Type B pancreatic cell (in vitro differentiated cells): ENCODE results near the gene OR8D2. TPM values are rescaled to one million over a fixed set of nuclear protein-coding genes. Genes with fewer than 3 reads are reported as not detected.

Source experiments
- DNase-seq: peaks from one replicate; pipeline ENCODE4 v3.0.0; 2021; ENCODE audit warnings: mixed read lengths; ENCODE audit not compliant: unreplicated experiment; ENCODE audit errors: extremely low spot score
- H3K27ac Mint-ChIP-seq: 2 replicates; pipeline ENCODE4 v1.8.0; 2021; ENCODE audit warnings: mild to moderate bottlenecking, mixed read lengths
- H3K27me3 Mint-ChIP-seq: 2 replicates; pipeline ENCODE4 v1.8.0; 2021; ENCODE audit warnings: mixed read lengths
- H3K36me3 Mint-ChIP-seq: 2 replicates; pipeline ENCODE4 v1.8.0; 2021; ENCODE audit warnings: mixed read lengths
- H3K4me1 Mint-ChIP-seq: one replicate; pipeline ENCODE4 v1.8.0; 2021; ENCODE audit warnings: mixed read lengths; ENCODE audit not compliant: unreplicated experiment
- H3K4me3 Mint-ChIP-seq: 2 replicates; pipeline ENCODE4 v1.8.0; 2021; ENCODE audit warnings: mild to moderate bottlenecking, mixed read lengths
- H3K9me3 Mint-ChIP-seq: 2 replicates; pipeline ENCODE4 v1.8.0; 2021; ENCODE audit warnings: mixed read lengths
- total RNA-seq: library from RNA; stranded (reverse); gene quantifications from 2 replicates; pipeline ENCODE4 v1.2.1, GENCODE V29; 2021; ENCODE audit warnings: low replicate concordance
- TF ChIP-seq, protein P1 (sequence below): fragments of 200-600 bp; sonication (generic); conservative IDR thresholded peaks from 2 replicates; pipeline ENCODE4 v1.5.0; 2021; ENCODE audit warnings: antibody characterized with exemption, mild to moderate bottlenecking

OR8D2 gene
- total RNA-seq, 1 donor from 2014 or later = not detected

DNA sequence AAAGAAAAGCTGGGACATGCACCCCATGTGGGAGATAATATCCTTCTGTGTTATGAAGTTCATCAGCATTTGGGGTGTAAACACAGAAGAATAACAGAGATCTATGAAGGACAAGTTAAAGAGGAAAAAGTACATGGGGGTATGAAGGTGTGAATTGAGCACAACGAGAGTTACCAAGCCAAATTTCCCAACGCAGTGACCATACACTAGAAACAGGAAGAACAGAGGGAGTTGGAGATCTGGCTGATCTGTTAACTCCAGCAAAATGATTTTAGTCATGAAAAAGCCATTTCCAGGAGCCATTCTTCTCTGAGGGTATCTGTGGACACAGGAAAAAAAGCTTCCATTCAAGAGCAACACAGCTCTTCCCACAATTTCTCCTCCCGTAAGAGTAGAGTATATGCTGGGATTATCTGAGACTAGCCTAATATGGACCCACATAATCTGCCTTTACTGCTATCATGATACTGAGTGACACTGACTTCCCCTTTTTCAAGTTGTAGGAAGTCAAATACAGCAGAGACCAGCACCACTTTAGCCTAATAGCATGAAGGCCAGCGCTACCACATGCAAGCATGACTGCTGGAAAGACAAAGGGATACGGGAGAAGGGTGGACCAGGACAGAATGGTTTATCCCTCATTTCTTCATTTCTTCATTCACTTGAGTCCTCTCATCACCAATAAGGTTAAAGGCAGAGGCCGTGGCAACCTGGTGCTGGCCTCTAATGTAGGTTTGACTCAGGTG lies 19.6 kb upstream of the OR8D2 start:
- no peak for DNase-seq
- TF ChIP-seq, protein P1, sequence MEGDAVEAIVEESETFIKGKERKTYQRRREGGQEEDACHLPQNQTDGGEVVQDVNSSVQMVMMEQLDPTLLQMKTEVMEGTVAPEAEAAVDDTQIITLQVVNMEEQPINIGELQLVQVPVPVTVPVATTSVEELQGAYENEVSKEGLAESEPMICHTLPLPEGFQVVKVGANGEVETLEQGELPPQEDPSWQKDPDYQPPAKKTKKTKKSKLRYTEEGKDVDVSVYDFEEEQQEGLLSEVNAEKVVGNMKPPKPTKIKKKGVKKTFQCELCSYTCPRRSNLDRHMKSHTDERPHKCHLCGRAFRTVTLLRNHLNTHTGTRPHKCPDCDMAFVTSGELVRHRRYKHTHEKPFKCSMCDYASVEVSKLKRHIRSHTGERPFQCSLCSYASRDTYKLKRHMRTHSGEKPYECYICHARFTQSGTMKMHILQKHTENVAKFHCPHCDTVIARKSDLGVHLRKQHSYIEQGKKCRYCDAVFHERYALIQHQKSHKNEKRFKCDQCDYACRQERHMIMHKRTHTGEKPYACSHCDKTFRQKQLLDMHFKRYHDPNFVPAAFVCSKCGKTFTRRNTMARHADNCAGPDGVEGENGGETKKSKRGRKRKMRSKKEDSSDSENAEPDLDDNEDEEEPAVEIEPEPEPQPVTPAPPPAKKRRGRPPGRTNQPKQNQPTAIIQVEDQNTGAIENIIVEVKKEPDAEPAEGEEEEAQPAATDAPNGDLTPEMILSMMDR = no peak
- H3K9me3 Mint-ChIP-seq = no peaks in the 10 kb centered on the region
- no peaks in the 10 kb centered on the region for H3K27me3 Mint-ChIP-seq
- H3K27ac Mint-ChIP-seq = no peak overlapping the region
- no peak overlapping the region for H3K4me3 Mint-ChIP-seq
- no peaks in the 10 kb centered on the region for H3K36me3 Mint-ChIP-seq
- no peaks in the 10 kb centered on the region for H3K4me1 Mint-ChIP-seq

DNA sequence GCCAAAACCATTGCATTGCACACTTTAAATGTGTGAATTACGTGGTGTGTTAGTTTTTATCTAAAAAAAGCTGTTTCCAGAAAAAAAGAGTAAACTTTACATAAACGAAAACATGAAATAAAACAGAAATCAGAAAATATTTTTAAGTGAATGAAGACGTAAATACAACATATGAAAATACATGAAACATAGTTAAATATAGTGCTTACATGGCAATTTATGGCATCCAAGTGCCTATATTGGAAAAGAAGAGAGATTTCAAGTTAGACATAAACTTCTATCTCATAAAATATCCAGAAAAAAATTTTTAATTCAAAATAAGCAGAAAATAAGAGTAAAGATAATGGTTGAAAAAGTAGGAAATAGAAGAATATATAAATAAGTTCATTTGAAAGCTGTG lies 11.9 kb upstream of the OR8D2 start:
- DNase-seq = no peak
- Mint-ChIP-seq H3K27me3 (peaks cover 13% of the 10 kb centered on the region), H3K4me3 (no peak overlapping the region), H3K36me3 (no peaks in the 10 kb centered on the region), H3K4me1 (no peaks in the 10 kb centered on the region), H3K9me3 (no peaks in the 10 kb centered on the region), H3K27ac (no peak overlapping the region)
- TF ChIP-seq, protein P1 = no peak

- no peaks in the 10 kb centered on the region for H3K4me1 Mint-ChIP-seq
- H3K36me3 Mint-ChIP-seq = no peaks in the 10 kb centered on the region
- peaks cover 13% of the 10 kb centered on the region for H3K27me3 Mint-ChIP-seq
- TF ChIP-seq, protein P1 = no peak
- no peaks in the 10 kb centered on the region for H3K9me3 Mint-ChIP-seq
- no peak for DNase-seq
- H3K4me3 Mint-ChIP-seq = no peak overlapping the region
- H3K27ac Mint-ChIP-seq = no peak overlapping the region
Measured at GRCh38 chr11:124329787-124330478, 9.9 kb upstream of the OR8D2 start.

DNA sequence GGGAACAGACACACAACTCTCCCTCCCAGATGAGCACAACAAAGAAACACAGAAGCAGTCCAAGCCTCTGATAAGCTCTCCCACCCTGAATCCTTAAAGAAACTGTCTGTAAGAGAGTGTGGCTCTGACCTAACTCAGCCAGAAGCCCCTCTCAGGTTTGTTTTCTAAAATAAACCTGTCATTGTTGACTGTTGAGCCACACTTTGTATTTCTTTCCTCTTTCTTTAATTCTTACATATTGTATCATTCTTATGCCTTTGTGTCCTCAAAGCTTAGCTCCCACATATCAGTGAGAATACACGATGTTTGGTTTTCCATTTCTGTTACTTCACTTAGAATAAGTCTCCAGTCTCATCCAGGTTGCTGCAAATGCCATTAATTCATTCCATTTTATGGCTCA lies 7.8 kb upstream of the OR8D2 start:
- Mint-ChIP-seq H3K27me3 (peaks cover 16% of the 10 kb centered on the region), H3K27ac (no peak overlapping the region), H3K36me3 (no peaks in the 10 kb centered on the region), H3K4me3 (no peak overlapping the region), H3K9me3 (no peaks in the 10 kb centered on the region), H3K4me1 (no peaks in the 10 kb centered on the region)
- no peak for DNase-seq
- TF ChIP-seq, protein P1 = no peak

DNA sequence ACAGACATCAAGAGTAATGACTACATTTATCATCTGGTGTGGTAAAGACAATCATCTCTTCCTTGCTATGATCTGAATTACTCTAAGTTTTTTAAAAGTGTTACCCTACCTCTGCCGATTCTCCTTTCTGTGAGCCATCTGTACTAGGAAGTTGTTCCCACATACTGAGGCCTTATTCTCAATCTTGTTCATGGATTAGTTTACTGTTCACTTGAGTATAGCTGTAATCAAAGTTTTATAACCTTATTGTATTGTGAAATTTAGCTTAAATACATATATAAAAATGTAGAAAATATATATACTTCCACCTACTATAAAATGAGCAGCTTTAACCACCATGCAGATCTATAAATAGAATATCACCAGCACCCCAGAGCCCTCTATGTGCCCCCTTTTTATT lies 2.4 kb upstream of the OR8D2 start:
- Mint-ChIP-seq H3K36me3 (no peaks in the 10 kb centered on the region), H3K4me3 (no peak overlapping the region), H3K9me3 (no peaks in the 10 kb centered on the region), H3K27me3 (peaks cover 21% of the 10 kb centered on the region), H3K4me1 (no peaks in the 10 kb centered on the region), H3K27ac (no peak overlapping the region)
- TF ChIP-seq, protein P1 = no peak
- no peak for DNase-seq
